NT2/D1 (cell line): Measurements from ENCODE around the gene GSTA2.

Source experiments
- YY1 ChIP-seq: IDR thresholded peaks from 2 replicates; pipeline ENCODE4 v1.6.1; 2011; ENCODE audit not compliant: insufficient read length, insufficient read depth
- ZNF274 ChIP-seq: IDR thresholded peaks from 2 replicates; pipeline ENCODE4 v1.6.1; 2011; ENCODE audit warnings: mild to moderate bottlenecking, low read depth, low read length

DNA sequence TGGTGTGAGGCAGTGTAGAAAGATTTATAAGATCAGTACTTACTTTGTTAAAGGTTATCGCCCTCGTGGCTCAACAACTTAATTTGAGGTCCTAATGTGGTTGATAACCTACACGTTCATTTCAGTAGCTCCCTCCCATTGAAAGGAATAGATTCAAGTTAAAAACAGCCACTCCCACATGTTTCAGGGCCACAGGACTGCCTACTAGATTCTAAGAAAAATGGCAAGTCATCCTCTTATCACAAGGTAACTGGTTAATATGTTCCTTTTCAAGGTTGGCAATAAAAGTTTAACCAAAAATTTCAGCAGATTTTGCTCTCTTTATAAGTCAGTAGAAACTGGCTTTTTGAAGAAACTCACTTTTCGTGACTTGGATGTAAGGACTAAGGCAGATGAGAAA is 17.1 kb downstream of the GSTA2 start:
- TF ChIP-seq YY1, result no peak
- TF ChIP-seq ZNF274, result no peak
